ENCODE data around the gene TAF13. TPM values are rescaled to one million over a fixed set of nuclear protein-coding genes. Genes with fewer than 3 reads are reported as not detected.
A peak's percentile ranks its signal among the peaks of the same experiment; 100 is the strongest.

The TAF13 gene
- total and polyA plus RNA-seq, 9 of the 15 experiments (the other 6 are each of a cell fraction or from before 2014, with no cell fraction given): 14.9 to 77.2 (median 38.7) TPM

DNA sequence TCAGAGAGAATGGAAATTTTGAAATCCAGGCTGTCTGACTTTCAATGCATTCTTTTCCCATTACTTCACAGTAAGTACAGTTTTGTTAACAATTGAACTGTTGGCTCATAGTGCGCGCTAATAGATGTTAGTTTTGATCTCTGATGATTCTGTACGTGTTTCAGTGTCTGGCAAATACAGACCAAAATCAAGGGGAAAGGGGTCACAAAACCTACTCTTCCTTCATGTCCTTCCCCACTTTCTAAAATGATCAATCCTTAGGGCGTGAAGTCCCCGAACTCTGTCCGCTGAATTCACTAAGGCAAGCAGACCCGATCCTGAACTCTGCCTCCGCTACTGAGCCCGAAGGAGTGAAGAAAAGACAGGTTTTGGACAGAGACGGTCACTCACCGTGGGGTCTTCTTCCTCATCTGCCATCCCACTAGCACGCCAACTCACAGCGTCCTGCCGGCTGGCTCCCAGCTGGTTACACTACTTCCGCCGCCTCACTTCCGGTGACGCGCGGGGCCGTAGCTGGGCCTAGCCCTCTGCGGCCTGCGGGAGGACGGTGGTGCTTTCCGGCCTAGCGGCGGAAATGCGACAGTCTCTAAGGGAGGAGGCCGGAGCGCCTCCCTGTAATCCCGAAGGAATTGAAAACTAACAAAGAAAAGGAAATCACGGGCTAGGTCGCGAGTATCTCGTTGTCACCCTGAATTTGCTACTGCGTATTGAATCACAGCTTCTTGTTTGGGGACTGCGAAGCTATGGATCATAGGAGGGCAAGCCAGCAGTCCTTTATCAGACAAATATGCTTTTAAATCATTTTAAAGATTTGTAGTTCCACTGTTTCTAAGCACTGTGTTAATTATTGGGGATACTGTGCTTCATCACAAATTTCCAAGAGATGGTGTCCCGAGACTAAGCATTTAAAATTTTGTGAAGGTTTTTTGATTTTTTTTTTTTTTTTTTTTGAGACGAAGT, at the start of gene TAF13 (continued):
- TF ChIP-seq POLR2H (tag; IDR thresholded peaks at IDR 0.05; ENCODE audit: low read depth): peak; percentile 90
- TF ChIP-seq ZFPM2 (CRISPR knock-in tag; IDR thresholded peaks at IDR 0.05): no peak
- peak; percentile 38 for TF ChIP-seq HNRNPLL (IDR thresholded peaks at IDR 0.05; ENCODE audit: low read depth, low read length, poor library complexity, severe bottlenecking)
- TF ChIP-seq U2AF2 (optimal IDR thresholded peaks at IDR 0.05; ENCODE audit: low read depth, low read length): no peak
- TF ChIP-seq POLR2B (IDR thresholded peaks at IDR 0.05; ENCODE audit: low read depth, partially characterized antibody): peak; percentile 93
- peak; percentile 66; the same call in 1 of the 2 replicates for TF ChIP-seq PHTF2 (CRISPR knock-in tag; IDR thresholded peaks at IDR 0.05)
- no peak for TF ChIP-seq ZKSCAN3 (CRISPR knock-in tag; IDR thresholded peaks at IDR 0.05)
- TF ChIP-seq, protein P1, sequence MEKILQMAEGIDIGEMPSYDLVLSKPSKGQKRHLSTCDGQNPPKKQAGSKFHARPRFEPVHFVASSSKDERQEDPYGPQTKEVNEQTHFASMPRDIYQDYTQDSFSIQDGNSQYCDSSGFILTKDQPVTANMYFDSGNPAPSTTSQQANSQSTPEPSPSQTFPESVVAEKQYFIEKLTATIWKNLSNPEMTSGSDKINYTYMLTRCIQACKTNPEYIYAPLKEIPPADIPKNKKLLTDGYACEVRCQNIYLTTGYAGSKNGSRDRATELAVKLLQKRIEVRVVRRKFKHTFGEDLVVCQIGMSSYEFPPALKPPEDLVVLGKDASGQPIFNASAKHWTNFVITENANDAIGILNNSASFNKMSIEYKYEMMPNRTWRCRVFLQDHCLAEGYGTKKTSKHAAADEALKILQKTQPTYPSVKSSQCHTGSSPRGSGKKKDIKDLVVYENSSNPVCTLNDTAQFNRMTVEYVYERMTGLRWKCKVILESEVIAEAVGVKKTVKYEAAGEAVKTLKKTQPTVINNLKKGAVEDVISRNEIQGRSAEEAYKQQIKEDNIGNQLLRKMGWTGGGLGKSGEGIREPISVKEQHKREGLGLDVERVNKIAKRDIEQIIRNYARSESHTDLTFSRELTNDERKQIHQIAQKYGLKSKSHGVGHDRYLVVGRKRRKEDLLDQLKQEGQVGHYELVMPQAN (IDR thresholded peaks at IDR 0.05; ENCODE audit: borderline replicate concordance): peak; percentile 99
- TF ChIP-seq DMBX1 (CRISPR knock-in tag; IDR thresholded peaks at IDR 0.05; ENCODE audit: borderline replicate concordance): no peak
- peak; percentile 21 for TF ChIP-seq ARID1B (IDR thresholded peaks at IDR 0.05)
- peak in 1 of 2 experiments; percentile 48; a peak in 1 of 4 replicates for TF ChIP-seq CSDE1 (IDR thresholded peaks at IDR 0.05)
- TF ChIP-seq, protein P2, sequence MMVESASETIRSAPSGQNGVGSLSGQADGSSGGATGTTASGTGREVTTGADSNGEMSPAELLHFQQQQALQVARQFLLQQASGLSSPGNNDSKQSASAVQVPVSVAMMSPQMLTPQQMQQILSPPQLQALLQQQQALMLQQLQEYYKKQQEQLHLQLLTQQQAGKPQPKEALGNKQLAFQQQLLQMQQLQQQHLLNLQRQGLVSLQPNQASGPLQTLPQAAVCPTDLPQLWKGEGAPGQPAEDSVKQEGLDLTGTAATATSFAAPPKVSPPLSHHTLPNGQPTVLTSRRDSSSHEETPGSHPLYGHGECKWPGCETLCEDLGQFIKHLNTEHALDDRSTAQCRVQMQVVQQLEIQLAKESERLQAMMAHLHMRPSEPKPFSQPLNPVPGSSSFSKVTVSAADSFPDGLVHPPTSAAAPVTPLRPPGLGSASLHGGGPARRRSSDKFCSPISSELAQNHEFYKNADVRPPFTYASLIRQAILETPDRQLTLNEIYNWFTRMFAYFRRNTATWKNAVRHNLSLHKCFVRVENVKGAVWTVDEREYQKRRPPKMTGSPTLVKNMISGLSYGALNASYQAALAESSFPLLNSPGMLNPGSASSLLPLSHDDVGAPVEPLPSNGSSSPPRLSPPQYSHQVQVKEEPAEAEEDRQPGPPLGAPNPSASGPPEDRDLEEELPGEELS (CRISPR knock-in tag; IDR thresholded peaks at IDR 0.05; ENCODE audit: borderline replicate concordance): no peak
- TF ChIP-seq PCBP1 (IDR thresholded peaks at IDR 0.05; ENCODE audit: low read depth, low read length, poor library complexity, severe bottlenecking): no peak
- TF ChIP-seq ZNF586 (CRISPR knock-in tag; conservative IDR thresholded peaks at IDR 0.05): no peak
- TF ChIP-seq ZC3H8 (IDR thresholded peaks at IDR 0.05): peak; percentile 30; the same call in 1 of the 2 replicates
- TF ChIP-seq NFRKB (IDR thresholded peaks at IDR 0.05; ENCODE audit: low read depth): peak; percentile 70
- TF ChIP-seq ZNF79 (CRISPR knock-in tag; IDR thresholded peaks at IDR 0.05; ENCODE audit: low read depth): no peak
- no peak for TF ChIP-seq NELFE (IDR thresholded peaks at IDR 0.05; ENCODE audit: insufficient read depth, insufficient read length)
- TF ChIP-seq GABPB2 (CRISPR knock-in tag; conservative IDR thresholded peaks at IDR 0.05): no peak
- TF ChIP-seq PYGO2 (tag; IDR thresholded peaks at IDR 0.05): no peak; the same call in 1 of the 2 replicates
- no peak for TF ChIP-seq ZNF311 (CRISPR knock-in tag; IDR thresholded peaks at IDR 0.05)
- no peak for TF ChIP-seq RBM15 (IDR thresholded peaks at IDR 0.05; ENCODE audit: insufficient read depth, low read length)
- peak; percentile 86 for TF ChIP-seq SIN3B (IDR thresholded peaks at IDR 0.05; ENCODE audit: low read depth)
